Esophagus squamous epithelium (tissue), 5 donors: ENCODE measurements around the gene FOXJ3. TPM values are rescaled to one million over a fixed set of nuclear protein-coding genes. Genes with fewer than 3 reads are reported as not detected.

Experiments
- DNase-seq: peaks from one replicate; lab custom pipeline; 2025; lab: John Stamatoyannopoulos, UW
- H3K27ac ChIP-seq, 4 donors: fragments of 200-600 bp; sonication (generic); one replicate each; pipeline ENCODE4 v1.5.1; 2016 to 2019; ENCODE audit warnings: mild to moderate bottlenecking in 1 of 4
- H3K27me3 ChIP-seq, 4 donors: fragments of 200-600 bp; sonication (generic); 1 replicate in 3 of 4; 2 replicates in 1 of 4; pipeline versions ENCODE4 v1.5.1 to v1.6.0; 2017 to 2021; ENCODE audit warnings: antibody characterized with exemption in 1 of 4
- H3K36me3 ChIP-seq, 3 donors: fragments of 200-600 bp; sonication (generic); one replicate each; pipeline ENCODE4 v1.5.1; 2016 to 2019
- H3K4me1 ChIP-seq, 3 donors: fragments of 200-600 bp; sonication (generic); one replicate each; pipeline ENCODE4 v1.5.1; 2017 to 2019
- H3K4me3 ChIP-seq, 4 donors: fragments of 200-600 bp; sonication (generic); 1 replicate in 3 of 4; 2 replicates in 1 of 4; pipeline ENCODE4 v1.5.1; 2016 to 2019; ENCODE audit warnings: mild to moderate bottlenecking in 2 of 4, moderate library complexity in 1 of 4
- H3K9me3 ChIP-seq, 3 donors: fragments of 200-600 bp; sonication (generic); one replicate each; pipeline ENCODE4 v1.5.1; 2016 to 2019
- CTCF ChIP-seq, 6 experiments: fragments of 450-650 bp in 4 of 6; fragments of 200-600 bp in 2 of 6; sonication (generic) in 2 of 6; IDR thresholded peaks; one replicate each; pipeline ENCODE4 v1.5.1; 2016 to 2019; ENCODE audit warnings: antibody characterized with exemption in 6 of 6, mild to moderate bottlenecking in 4 of 6, moderate library complexity in 4 of 6
- POLR2A ChIP-seq, 4 donors: fragments of 450-650 bp; IDR thresholded peaks; one replicate each; pipeline ENCODE4 v1.6.1; 2017; ENCODE audit warnings: antibody characterized with exemption in 4 of 4, mild to moderate bottlenecking in 4 of 4, moderate library complexity in 3 of 4
- WGBS, 2 donors: methylation state at CpG; one replicate each; pipeline ENCODE4 v1.1.5; 2018; 5-methylcytosine and 5-hydroxymethylcytosine counted together
- intact Hi-C: fragments of 100-400 bp; cut with DNase I; formaldehyde crosslinking; loops from one replicate; pipeline ENCODE4 v1.15.0; 2022
- total RNA-seq, 4 donors: library from RNA; depleted of rRNA; stranded (reverse); fragments of >200 nt; gene quantifications; one replicate each; pipeline ENCODE4 v1.1.0, GENCODE V29; 2016
- donor health status: DM: yes; HTN: yes; CAD: no.

The FOXJ3 gene
- total RNA-seq, 4 donors from 2014 or later: 18.7 to 36.6 (median 27.5) TPM

GRCh38 chr1:42179900-42180329 lies 155.1 kb downstream of the FOXJ3 start:
- intact Hi-C loops: loop anchor here (5.0 to 10.0 kb wide), 2 partner anchors 152 to 605 kb away; no protein-coding TSS in a partner anchor
- Histone ChIP-seq H3K4me1 (peaks cover 0 to 44% (median 23%) of the 10 kb centered on the region in 3 donors), H3K27ac (no peak overlapping the region), H3K9me3 (no peaks in the 10 kb centered on the region), H3K36me3 (peaks cover 0 to 60% (median 0%) of the 10 kb centered on the region in 3 donors), H3K4me3 (no peak overlapping the region), H3K27me3 (no peaks in the 10 kb centered on the region)
- WGBS, 2 donors: 75 to 82% methylated on average over 4 of the region's 4 CpGs
- TF ChIP-seq POLR2A (IDR thresholded peaks at IDR 0.05) (no peak), CTCF (IDR thresholded peaks at IDR 0.05) (no peak)
- no peak for DNase-seq

GRCh38 chr1:42179275-42179674 lies 155.8 kb downstream of the FOXJ3 start:
- no peak for DNase-seq
- H3K36me3 ChIP-seq: peaks cover 0 to 54% (median 0%) of the 10 kb centered on the region in 3 donors
- no peak overlapping the region for H3K27ac ChIP-seq
- intact Hi-C loops: loop anchor here (5.0 to 10.0 kb wide), 2 partner anchors 153 to 604 kb away; no protein-coding TSS in a partner anchor
- peaks cover 3 to 50% (median 28%) of the 10 kb centered on the region in 3 donors for H3K4me1 ChIP-seq
- WGBS, 2 donors: 11 to 17% methylated on average over 2 of the region's 2 CpGs
- H3K27me3 ChIP-seq: no peaks in the 10 kb centered on the region
- TF ChIP-seq POLR2A (IDR thresholded peaks at IDR 0.05) (no peak), CTCF (IDR thresholded peaks at IDR 0.05) (no peak)
- H3K9me3 ChIP-seq: no peaks in the 10 kb centered on the region
- no peak overlapping the region for H3K4me3 ChIP-seq

GRCh38 chr1:42178249-42178648 lies 156.8 kb downstream of the FOXJ3 start:
- intact Hi-C loops: loop anchor here (5.0 to 10.0 kb wide), 2 partner anchors 154 to 603 kb away; no protein-coding TSS in a partner anchor
- Histone ChIP-seq H3K36me3 (peaks cover 0 to 45% (median 0%) of the 10 kb centered on the region in 3 donors), H3K9me3 (no peaks in the 10 kb centered on the region), H3K4me3 (no peak overlapping the region), H3K4me1 (peaks cover 13 to 60% (median 36%) of the 10 kb centered on the region in 3 donors), H3K27me3 (no peaks in the 10 kb centered on the region), H3K27ac (no peak overlapping the region)
- WGBS, 2 donors: 86 to 88% methylated on average over 3 of the region's 3 CpGs
- no peak for DNase-seq
- TF ChIP-seq POLR2A (IDR thresholded peaks at IDR 0.05) (no peak), CTCF (IDR thresholded peaks at IDR 0.05) (no peak)

GRCh38 chr1:42177541-42177981 lies 157.5 kb downstream of the FOXJ3 start:
- Histone ChIP-seq H3K4me3 (no peak overlapping the region), H3K36me3 (peaks cover 0 to 41% (median 0%) of the 10 kb centered on the region in 3 donors), H3K27ac (peak overlapping the region in 1 of 4 donors; percentile 26), H3K27me3 (no peaks in the 10 kb centered on the region), H3K9me3 (no peaks in the 10 kb centered on the region), H3K4me1 (peaks cover 20 to 67% (median 43%) of the 10 kb centered on the region in 3 donors)
- no peak for TF ChIP-seq CTCF (IDR thresholded peaks at IDR 0.05)
- TF ChIP-seq POLR2A (IDR thresholded peaks at IDR 0.05): no peak
- DNase-seq: no peak
- intact Hi-C loops: loop anchor here (5.0 to 10.0 kb wide), 2 partner anchors 155 to 603 kb away; no protein-coding TSS in a partner anchor
- WGBS, 2 donors: 19 to 28% methylated on average over 6 of the region's 6 CpGs

- intact Hi-C loops: loop anchor here (5.0 to 10.0 kb wide), 2 partner anchors 155 to 602 kb away; no protein-coding TSS in a partner anchor
- no peak for DNase-seq
- 64 to 69% methylated on average over 4 of the region's 4 CpGs for WGBS, 2 donors
- H3K4me1 ChIP-seq: peaks cover 24 to 73% (median 48%) of the 10 kb centered on the region in 3 donors
- no peaks in the 10 kb centered on the region for H3K9me3 ChIP-seq
- H3K36me3 ChIP-seq: peaks cover 0 to 37% (median 0%) of the 10 kb centered on the region in 3 donors
- H3K4me3 ChIP-seq: no peak overlapping the region
- H3K27ac ChIP-seq: peak overlapping the region in 1 of 4 donors; percentile 26
- H3K27me3 ChIP-seq: no peaks in the 10 kb centered on the region
- peak; percentile 28 to 76 (median 64) for TF ChIP-seq CTCF (IDR thresholded peaks at IDR 0.05)
- TF ChIP-seq POLR2A (IDR thresholded peaks at IDR 0.05): no peak
Observed at GRCh38 chr1:42176902-42177519, 158.0 kb downstream of the FOXJ3 start.
